Measurements from ENCODE around the gene CTNNA3. TPM values are rescaled to one million over a fixed set of nuclear protein-coding genes. Genes with fewer than 3 reads are reported as not detected.
A peak's percentile ranks its signal among the peaks of the same experiment; 100 is the strongest.

Gene CTNNA3
- total RNA-seq, 1 experiment from 2014 or later, result not detected

DNA sequence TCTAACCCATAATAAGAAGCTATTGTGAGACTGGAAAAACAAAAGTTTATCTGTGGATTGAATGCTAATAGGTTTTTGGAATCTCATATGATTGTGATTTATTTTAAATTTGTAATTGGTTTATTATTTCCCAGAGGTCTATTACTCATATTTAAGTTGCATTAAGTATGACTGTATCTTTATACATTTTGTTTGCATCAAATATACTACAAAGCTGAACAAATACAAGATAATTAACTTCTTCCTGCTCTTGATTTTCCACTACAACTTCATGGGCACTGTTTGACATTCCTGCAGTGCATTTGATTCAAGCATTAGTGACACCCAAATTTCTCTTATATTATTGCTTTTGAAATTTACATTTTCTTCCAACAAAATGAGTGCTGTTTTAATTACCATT is 1073.9 kb downstream of the CTNNA3 start:
- Histone ChIP-seq H3K9me3 (ENCODE audit: low read length) (no peaks in the 10 kb centered on the region), H3K4me1 (ENCODE audit: low read length) (no peaks in the 10 kb centered on the region), H3K4me3 (ENCODE audit: low read length) (no peak overlapping the region), H3K9ac (ENCODE audit: low read length) (no peak overlapping the region), H3K79me2 (ENCODE audit: low read length) (no peaks in the 10 kb centered on the region), H2AFZ (ENCODE audit: low read length) (no peak overlapping the region), H3K4me2 (ENCODE audit: low read depth, low read length, poor library complexity, severe bottlenecking) (no peak overlapping the region), H3K27ac (ENCODE audit: low read length) (no peak overlapping the region), H4K20me1 (ENCODE audit: insufficient read depth, low read depth, low read length) (no peaks in the 10 kb centered on the region), H3K36me3 (ENCODE audit: insufficient read depth, low read length) (no peaks in the 10 kb centered on the region), H3K9me2 (replicated peaks; ENCODE audit: insufficient read depth, low read length) (no peaks in the 10 kb centered on the region), H3K27me3 (ENCODE audit: low read length) (no peaks in the 10 kb centered on the region)
- DNase-seq, result no peak

GRCh38 chr10:66604195-66604594 is 1091.8 kb downstream of the CTNNA3 start:
- no peak overlapping the region for H3K27ac ChIP-seq (ENCODE audit: low read length)
- H3K9ac ChIP-seq (ENCODE audit: low read length), result no peak overlapping the region
- H3K27me3 ChIP-seq (ENCODE audit: low read length), result no peaks in the 10 kb centered on the region; the same call in 1 of the 2 replicates
- no peaks in the 10 kb centered on the region for H4K20me1 ChIP-seq (ENCODE audit: insufficient read depth, low read depth, low read length)
- H3K36me3 ChIP-seq (ENCODE audit: insufficient read depth, low read length), result no peaks in the 10 kb centered on the region
- H3K4me1 ChIP-seq (ENCODE audit: low read length), result no peaks in the 10 kb centered on the region
- H2AFZ ChIP-seq (ENCODE audit: low read length), result no peak overlapping the region
- no peak overlapping the region for H3K4me3 ChIP-seq (ENCODE audit: low read length)
- no peak overlapping the region for H3K4me2 ChIP-seq (ENCODE audit: low read depth, low read length, poor library complexity, severe bottlenecking)
- no peaks in the 10 kb centered on the region for H3K79me2 ChIP-seq (ENCODE audit: low read length)
- no peaks in the 10 kb centered on the region for H3K9me2 ChIP-seq (replicated peaks; ENCODE audit: insufficient read depth, low read length)
- H3K9me3 ChIP-seq (ENCODE audit: low read length), result no peaks in the 10 kb centered on the region
- DNase-seq, result no peak

DNA sequence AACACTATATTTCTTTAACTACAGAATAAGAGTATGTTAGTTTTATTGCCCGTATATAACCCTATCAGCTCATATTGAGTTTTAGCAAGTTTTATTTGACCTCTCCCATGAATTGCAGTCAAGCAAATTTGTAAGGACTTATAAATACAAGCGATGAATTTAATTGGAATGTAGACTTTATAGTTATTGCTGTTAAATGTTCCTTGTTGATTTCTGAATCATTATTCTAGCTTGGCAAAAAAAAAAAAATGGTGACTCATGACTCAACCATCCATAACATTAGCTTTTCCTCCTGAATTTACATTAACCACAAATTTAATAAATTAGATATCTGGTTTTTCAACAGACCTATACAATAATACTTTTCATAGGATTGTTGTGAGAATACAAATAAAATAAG is 1104.1 kb downstream of the CTNNA3 start:
- Histone ChIP-seq H3K9ac (ENCODE audit: low read length) (no peak overlapping the region), H3K4me3 (ENCODE audit: low read length) (no peak overlapping the region), H3K4me2 (ENCODE audit: low read depth, low read length, poor library complexity, severe bottlenecking) (no peak overlapping the region), H3K27ac (ENCODE audit: low read length) (no peak overlapping the region), H3K9me2 (replicated peaks; ENCODE audit: insufficient read depth, low read length) (peaks cover 5% of the 10 kb centered on the region; the same call in 1 of the 2 replicates), H3K4me1 (ENCODE audit: low read length) (no peaks in the 10 kb centered on the region), H3K79me2 (ENCODE audit: low read length) (no peaks in the 10 kb centered on the region), H2AFZ (ENCODE audit: low read length) (no peak overlapping the region), H3K36me3 (ENCODE audit: insufficient read depth, low read length) (no peaks in the 10 kb centered on the region), H3K27me3 (ENCODE audit: low read length) (no peaks in the 10 kb centered on the region), H3K9me3 (ENCODE audit: low read length) (no peaks in the 10 kb centered on the region), H4K20me1 (ENCODE audit: insufficient read depth, low read depth, low read length) (no peaks in the 10 kb centered on the region)
- no peak for DNase-seq

DNA sequence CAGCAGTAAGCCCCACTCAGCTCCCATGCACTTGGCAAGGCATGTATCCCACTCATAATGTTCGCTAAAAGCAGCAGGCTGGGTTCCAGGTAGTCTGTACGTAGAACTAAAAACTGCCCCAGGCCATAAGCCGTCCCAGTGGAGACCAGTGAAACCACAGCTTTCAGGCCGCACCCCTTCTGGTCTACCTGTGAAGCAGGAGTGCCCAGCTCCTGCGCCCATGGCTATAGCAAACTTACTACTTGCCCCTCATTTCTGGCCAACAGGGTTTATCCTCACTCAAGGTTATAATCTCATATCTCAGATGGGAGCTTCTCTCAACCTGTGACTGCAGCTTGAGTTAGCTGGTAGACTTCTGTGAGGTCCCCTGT is 1108.3 kb downstream of the CTNNA3 start:
- no peaks in the 10 kb centered on the region for H3K27me3 ChIP-seq (ENCODE audit: low read length)
- H3K9me2 ChIP-seq (replicated peaks; ENCODE audit: insufficient read depth, low read length), result no peaks in the 10 kb centered on the region
- H3K36me3 ChIP-seq (ENCODE audit: insufficient read depth, low read length), result no peaks in the 10 kb centered on the region

DNA sequence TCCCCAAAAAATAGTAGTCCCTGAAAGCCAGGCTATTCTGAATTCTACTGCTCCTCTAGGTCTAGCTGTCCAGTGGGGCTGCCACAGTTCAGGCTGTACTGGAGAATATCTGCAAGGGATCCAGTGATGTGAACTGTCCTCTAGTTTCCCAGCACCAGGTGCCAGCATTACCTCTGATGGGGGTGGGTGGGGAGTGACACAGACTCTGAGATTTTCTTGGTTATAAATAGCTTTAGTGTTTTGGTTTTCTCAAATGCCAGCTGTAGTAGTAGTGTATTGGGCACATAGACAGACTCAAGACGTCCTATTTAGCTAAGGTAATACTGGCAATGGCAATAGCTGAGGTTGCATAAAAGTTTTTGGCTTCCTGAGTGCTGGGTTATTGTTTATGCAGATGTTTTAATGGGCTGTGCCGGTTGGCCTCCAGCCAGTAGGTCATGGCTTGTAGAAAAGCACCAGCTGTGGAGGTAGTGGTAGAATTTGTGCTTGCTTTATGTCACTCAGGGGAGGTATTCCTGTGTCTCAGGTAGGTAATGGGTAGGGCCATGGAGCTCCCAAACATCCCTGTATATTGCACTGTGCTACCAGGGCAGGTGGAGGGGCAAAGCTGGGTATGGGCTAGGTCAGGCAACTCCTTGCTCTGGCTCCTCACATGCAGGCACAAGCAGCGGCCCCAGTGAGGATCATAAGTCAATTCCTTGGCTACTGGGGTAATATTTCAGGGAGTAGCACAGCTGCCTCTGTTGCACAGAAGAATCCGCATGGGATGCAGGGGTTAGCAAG is 1108.9 kb downstream of the CTNNA3 start:
- Histone ChIP-seq H3K9ac (ENCODE audit: low read length) (no peak overlapping the region), H3K9me2 (replicated peaks; ENCODE audit: insufficient read depth, low read length) (no peaks in the 10 kb centered on the region), H3K4me2 (ENCODE audit: low read depth, low read length, poor library complexity, severe bottlenecking) (no peak overlapping the region), H3K27me3 (ENCODE audit: low read length) (no peaks in the 10 kb centered on the region), H3K4me1 (ENCODE audit: low read length) (no peaks in the 10 kb centered on the region), H3K36me3 (ENCODE audit: insufficient read depth, low read length) (no peaks in the 10 kb centered on the region), H3K79me2 (ENCODE audit: low read length) (no peaks in the 10 kb centered on the region), H4K20me1 (ENCODE audit: insufficient read depth, low read depth, low read length) (no peaks in the 10 kb centered on the region), H2AFZ (ENCODE audit: low read length) (no peak overlapping the region), H3K4me3 (ENCODE audit: low read length) (no peak overlapping the region), H3K27ac (ENCODE audit: low read length) (no peak overlapping the region), H3K9me3 (ENCODE audit: low read length) (no peaks in the 10 kb centered on the region)
- no peak for DNase-seq

More for the DNA sequence above, 1108.3 kb downstream of the CTNNA3 start:
- H2AFZ ChIP-seq (ENCODE audit: low read length), result no peak overlapping the region
- no peak overlapping the region for H3K4me3 ChIP-seq (ENCODE audit: low read length)
- H3K4me1 ChIP-seq (ENCODE audit: low read length), result no peaks in the 10 kb centered on the region
- no peaks in the 10 kb centered on the region for H3K9me3 ChIP-seq (ENCODE audit: low read length)
- DNase-seq, result no peak
- H3K4me2 ChIP-seq (ENCODE audit: low read depth, low read length, poor library complexity, severe bottlenecking), result no peak overlapping the region
- H3K79me2 ChIP-seq (ENCODE audit: low read length), result no peaks in the 10 kb centered on the region
- H3K9ac ChIP-seq (ENCODE audit: low read length), result no peak overlapping the region
- no peaks in the 10 kb centered on the region for H4K20me1 ChIP-seq (ENCODE audit: insufficient read depth, low read depth, low read length)
- H3K27ac ChIP-seq (ENCODE audit: low read length), result no peak overlapping the region

GRCh38 chr10:66586073-66586472 is 1109.9 kb downstream of the CTNNA3 start:
- H3K27ac ChIP-seq (ENCODE audit: low read length), result no peak overlapping the region

GRCh38 chr10:66575251-66575855 is 1120.6 kb downstream of the CTNNA3 start:
- no peak for DNase-seq
- Histone ChIP-seq H3K4me3 (ENCODE audit: low read length) (no peak overlapping the region), H3K36me3 (ENCODE audit: insufficient read depth, low read length) (no peaks in the 10 kb centered on the region), H3K9me3 (ENCODE audit: low read length) (no peaks in the 10 kb centered on the region), H3K27me3 (ENCODE audit: low read length) (no peaks in the 10 kb centered on the region), H3K9ac (ENCODE audit: low read length) (no peak overlapping the region), H2AFZ (ENCODE audit: low read length) (no peak overlapping the region), H4K20me1 (ENCODE audit: insufficient read depth, low read depth, low read length) (no peaks in the 10 kb centered on the region), H3K4me2 (ENCODE audit: low read depth, low read length, poor library complexity, severe bottlenecking) (no peak overlapping the region), H3K4me1 (ENCODE audit: low read length) (no peaks in the 10 kb centered on the region), H3K27ac (ENCODE audit: low read length) (no peak overlapping the region), H3K79me2 (ENCODE audit: low read length) (no peaks in the 10 kb centered on the region), H3K9me2 (replicated peaks; ENCODE audit: insufficient read depth, low read length) (no peaks in the 10 kb centered on the region)

More at GRCh38 chr10:66586073-66586472, 1109.9 kb downstream of the CTNNA3 start:
- peak; percentile 43 for DNase-seq
- Histone ChIP-seq H3K27me3 (ENCODE audit: low read length) (no peaks in the 10 kb centered on the region), H3K9ac (ENCODE audit: low read length) (no peak overlapping the region), H3K9me2 (replicated peaks; ENCODE audit: insufficient read depth, low read length) (no peaks in the 10 kb centered on the region), H3K79me2 (ENCODE audit: low read length) (no peaks in the 10 kb centered on the region), H3K36me3 (ENCODE audit: insufficient read depth, low read length) (no peaks in the 10 kb centered on the region), H4K20me1 (ENCODE audit: insufficient read depth, low read depth, low read length) (no peaks in the 10 kb centered on the region), H3K4me2 (ENCODE audit: low read depth, low read length, poor library complexity, severe bottlenecking) (no peak overlapping the region), H3K4me3 (ENCODE audit: low read length) (no peak overlapping the region), H2AFZ (ENCODE audit: low read length) (no peak overlapping the region), H3K4me1 (ENCODE audit: low read length) (no peaks in the 10 kb centered on the region), H3K9me3 (ENCODE audit: low read length) (no peaks in the 10 kb centered on the region)

DNA sequence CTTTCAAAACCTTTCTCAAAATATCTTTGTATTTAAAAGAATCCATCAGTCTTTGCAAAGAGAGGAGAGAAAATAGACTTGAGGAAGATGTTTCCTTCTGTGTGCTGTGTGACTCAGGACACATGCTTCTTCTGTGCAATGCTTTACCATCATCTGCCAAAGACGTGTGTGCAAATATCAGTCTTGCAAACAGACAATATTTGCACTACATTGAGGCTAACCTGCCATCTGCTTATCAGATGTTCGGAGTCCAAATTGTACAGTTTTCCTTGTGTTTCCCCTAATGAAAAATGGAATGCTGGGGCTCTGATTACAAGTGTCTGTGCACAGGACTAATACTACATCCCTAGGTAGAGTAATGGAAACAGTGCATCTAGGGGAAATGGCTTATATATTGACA is 1123.3 kb downstream of the CTNNA3 start:
- Histone ChIP-seq H3K9me2 (replicated peaks; ENCODE audit: insufficient read depth, low read length) (no peaks in the 10 kb centered on the region), H3K36me3 (ENCODE audit: insufficient read depth, low read length) (no peaks in the 10 kb centered on the region), H3K9me3 (ENCODE audit: low read length) (no peaks in the 10 kb centered on the region), H3K9ac (ENCODE audit: low read length) (no peak overlapping the region), H2AFZ (ENCODE audit: low read length) (no peak overlapping the region), H3K27me3 (ENCODE audit: low read length) (no peaks in the 10 kb centered on the region), H3K79me2 (ENCODE audit: low read length) (no peaks in the 10 kb centered on the region), H3K27ac (ENCODE audit: low read length) (no peak overlapping the region), H3K4me2 (ENCODE audit: low read depth, low read length, poor library complexity, severe bottlenecking) (no peak overlapping the region), H4K20me1 (ENCODE audit: insufficient read depth, low read depth, low read length) (no peaks in the 10 kb centered on the region), H3K4me3 (ENCODE audit: low read length) (no peak overlapping the region), H3K4me1 (ENCODE audit: low read length) (no peaks in the 10 kb centered on the region)
- no peak for DNase-seq

All from Karpas-422 (cell line).